Hair follicle dermal papilla cell (primary cell): ENCODE measurements around the gene NDC1. TPM values are rescaled to one million over a fixed set of nuclear protein-coding genes. Genes with fewer than 3 reads are reported as not detected.

Source experiments
- small RNA-seq: library from RNA; depleted of rRNA; stranded (forward); fragments of <200 nt; gene quantifications from one replicate; pipeline ENCODE3, GENCODE V24; 2012
- total RNA-seq: library from RNA; depleted of rRNA; stranded (reverse); fragments of >200 nt; gene quantifications from 2 replicates; pipeline ENCODE4 v1.2.3, GENCODE V29; 2012

Gene NDC1, protein sequence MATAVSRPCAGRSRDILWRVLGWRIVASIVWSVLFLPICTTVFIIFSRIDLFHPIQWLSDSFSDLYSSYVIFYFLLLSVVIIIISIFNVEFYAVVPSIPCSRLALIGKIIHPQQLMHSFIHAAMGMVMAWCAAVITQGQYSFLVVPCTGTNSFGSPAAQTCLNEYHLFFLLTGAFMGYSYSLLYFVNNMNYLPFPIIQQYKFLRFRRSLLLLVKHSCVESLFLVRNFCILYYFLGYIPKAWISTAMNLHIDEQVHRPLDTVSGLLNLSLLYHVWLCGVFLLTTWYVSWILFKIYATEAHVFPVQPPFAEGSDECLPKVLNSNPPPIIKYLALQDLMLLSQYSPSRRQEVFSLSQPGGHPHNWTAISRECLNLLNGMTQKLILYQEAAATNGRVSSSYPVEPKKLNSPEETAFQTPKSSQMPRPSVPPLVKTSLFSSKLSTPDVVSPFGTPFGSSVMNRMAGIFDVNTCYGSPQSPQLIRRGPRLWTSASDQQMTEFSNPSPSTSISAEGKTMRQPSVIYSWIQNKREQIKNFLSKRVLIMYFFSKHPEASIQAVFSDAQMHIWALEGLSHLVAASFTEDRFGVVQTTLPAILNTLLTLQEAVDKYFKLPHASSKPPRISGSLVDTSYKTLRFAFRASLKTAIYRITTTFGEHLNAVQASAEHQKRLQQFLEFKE
- total RNA-seq = 6.7 and 6.8 TPM in 2 replicates

DNA sequence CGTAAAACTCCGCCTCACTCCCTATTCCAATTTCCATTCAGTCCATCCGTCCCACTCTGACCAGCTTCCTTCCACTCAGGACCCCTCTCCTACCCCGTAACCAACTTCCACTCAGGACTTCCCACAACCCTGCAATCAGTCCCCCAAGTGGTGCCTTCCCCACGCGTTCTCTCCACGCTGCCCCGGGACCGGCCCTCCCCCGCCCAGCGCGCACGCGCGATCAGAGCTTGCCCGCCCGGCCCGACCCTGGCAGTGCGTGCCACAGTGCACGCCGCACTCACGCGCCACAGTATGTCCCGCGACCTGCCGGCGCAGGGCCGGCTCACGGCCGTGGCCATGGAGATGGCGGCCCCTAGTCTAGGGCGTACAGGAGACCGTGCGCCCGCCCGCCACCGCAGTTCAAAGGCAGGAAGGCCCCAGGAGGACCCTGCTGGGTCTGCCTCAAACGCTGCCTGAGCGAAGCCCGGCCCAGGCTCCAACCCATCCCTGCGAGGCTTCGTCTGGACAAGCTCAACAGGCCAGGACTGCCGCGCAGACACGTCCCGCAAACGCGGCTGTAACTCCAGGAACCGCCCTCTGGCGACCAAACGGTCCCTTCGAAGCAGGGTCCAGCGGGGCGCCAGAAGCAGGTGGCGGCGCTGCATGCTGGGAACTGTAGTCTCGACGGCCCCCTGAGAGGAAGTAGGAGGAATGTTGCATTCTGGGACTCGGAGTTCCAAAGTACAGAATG, at the start of gene NDC1:
Gene NDC1, minus strand, starts transcription at position 373 of the 730 bp plus-strand sequence. Its CDS starts 35 bp downstream, at position 338.

GRCh38 chr1:53739109-53739681, 98.9 kb downstream of the NDC1 start, which contains the start of gene GLIS1:
TSS of gene GLIS1 (minus strand) at chr1:53739164. CDS start at chr1:53738064, 1,100 bp downstream.

Small RNA genes lying within 50 kb of the gene (small RNA-seq; reads per million reads assigned to genes)
- gene AL049745.1 (not detected), gene RF00418 (not detected)

Other genes starting within 250 kb of the NDC1 start
- 12.6 and 15.6 TPM in 2 replicates for gene GLIS1, start 99.1 kb downstream of the NDC1 start, total RNA-seq
- gene YIPF1, start 51.5 kb upstream of the NDC1 start, total RNA-seq = 18.8 and 22.4 TPM in 2 replicates
- gene DIO1, start 55.9 kb upstream of the NDC1 start, total RNA-seq = not detected in 2 replicates
- gene IFT25, start 107.4 kb upstream of the NDC1 start, total RNA-seq = 15.3 and 18.2 TPM in 2 replicates
- 37.6 and 40.1 TPM in 2 replicates for gene LRRC42, start 108.1 kb upstream of the NDC1 start, total RNA-seq
- not detected in 2 replicates for gene LDLRAD1, start 179.9 kb upstream of the NDC1 start, total RNA-seq
- gene TMEM59, start 214.9 kb upstream of the NDC1 start, total RNA-seq = 266 and 339 TPM in 2 replicates
- 3.1 and 3.3 TPM in 2 replicates for gene TCEANC2, start 215.3 kb upstream of the NDC1 start, total RNA-seq